HPDE6-E6E7 (cell line): ENCODE results near the gene FFAR1.

Experiments used
- DNase-seq: peaks from one replicate; pipeline ENCODE4 v3.0.0; 2011; ENCODE audit warnings: missing footprints; ENCODE audit errors: extremely low spot score

FFAR1 gene

DNA sequence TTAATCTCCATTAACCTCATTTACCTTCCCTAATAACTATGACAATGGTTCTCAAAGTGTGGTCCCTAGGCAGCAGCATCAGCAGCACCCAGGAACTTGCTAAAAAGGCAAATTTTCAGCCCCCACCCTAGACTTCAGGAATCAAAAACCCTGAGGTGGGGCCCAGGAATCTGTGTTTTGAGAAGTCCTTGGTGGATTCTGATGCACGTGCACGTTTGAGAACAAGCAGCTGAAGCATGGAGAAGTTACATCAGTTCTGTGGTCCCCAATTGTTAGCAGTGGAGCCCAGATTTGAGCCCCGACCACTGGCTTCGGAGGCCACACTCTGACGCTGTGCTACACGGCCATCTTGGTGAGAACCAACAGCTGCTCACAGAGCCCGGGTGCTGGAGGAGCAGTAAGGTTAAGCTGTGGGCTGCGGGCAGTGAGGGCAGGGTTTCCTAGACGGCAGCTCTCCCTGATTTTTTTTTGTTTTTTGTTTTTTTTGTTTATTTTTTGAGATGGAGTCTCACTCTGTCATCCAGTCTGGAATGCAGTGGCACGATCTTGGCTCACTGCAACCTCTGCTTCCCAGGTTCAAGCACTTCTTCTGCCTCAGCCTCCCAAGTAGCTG, 32.7 kb upstream of the FFAR1 start:
- DNase-seq = no peak

DNA sequence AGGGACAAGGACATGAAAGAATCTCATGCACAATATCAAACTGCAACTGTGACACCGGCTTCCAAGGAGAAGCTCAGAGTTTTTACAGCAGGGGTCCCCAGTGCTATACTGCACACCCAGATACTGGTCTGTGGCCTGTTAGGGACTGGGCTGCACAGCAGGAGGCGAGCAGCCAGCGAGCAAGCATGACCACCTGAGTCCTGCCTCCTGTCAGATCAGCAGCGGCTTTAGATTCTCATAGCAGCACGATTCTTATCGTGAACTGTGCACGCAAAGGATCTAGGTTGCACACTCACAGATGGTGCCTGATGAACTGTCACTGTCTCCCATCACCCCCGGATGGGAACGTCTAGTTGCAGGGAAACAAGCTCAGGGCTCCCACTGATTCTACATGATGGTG, 31.8 kb upstream of the FFAR1 start:
- no peak for DNase-seq

DNA sequence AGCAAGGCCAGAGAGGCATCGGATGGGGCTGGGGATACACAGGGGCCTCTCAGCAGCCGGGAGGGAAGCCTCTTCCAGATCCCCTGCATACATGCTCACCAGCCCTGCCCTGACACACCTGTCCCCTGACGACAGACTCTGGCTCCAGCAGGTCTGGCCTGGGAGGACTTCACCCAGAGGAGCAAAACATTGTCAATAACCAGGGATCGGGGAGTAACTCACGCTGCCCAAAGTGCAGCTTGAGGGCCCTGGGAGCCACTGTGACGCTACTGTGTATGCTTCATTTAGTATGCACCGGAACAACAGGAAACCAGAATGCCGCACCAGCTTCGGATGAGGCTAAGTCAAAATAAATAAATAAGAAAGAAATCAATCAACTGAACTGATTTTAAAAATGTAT, 31.1 kb upstream of the FFAR1 start:
- no peak for DNase-seq

DNA sequence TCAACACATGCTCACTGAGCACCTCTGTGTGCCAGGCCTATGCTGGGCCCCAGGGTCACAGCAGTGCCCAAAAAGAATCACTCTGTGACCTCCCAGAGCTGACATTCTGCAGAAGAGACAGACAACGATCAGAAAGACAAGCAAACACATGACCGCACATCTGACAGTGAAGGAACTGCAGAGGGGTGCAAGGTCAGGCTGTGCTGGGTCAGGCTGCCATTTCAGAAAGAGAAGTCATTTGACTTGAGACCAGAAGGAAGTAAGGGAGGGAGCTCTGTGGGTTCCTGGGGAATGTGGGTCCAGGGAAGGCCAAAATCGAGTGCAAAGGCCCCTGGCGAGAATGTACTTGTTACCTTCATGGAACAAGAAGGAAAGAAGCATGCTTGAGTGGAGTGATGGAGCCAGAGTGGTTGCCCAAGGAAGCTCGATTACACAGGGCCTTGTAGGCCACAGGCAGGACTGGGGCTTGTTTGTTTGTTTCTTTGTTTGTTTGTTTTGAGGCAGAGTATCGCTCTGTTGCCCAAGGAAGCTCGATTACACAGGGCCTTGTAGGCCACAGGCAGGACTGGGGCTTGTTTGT, 30.1 kb upstream of the FFAR1 start:
- DNase-seq = no peak

DNA sequence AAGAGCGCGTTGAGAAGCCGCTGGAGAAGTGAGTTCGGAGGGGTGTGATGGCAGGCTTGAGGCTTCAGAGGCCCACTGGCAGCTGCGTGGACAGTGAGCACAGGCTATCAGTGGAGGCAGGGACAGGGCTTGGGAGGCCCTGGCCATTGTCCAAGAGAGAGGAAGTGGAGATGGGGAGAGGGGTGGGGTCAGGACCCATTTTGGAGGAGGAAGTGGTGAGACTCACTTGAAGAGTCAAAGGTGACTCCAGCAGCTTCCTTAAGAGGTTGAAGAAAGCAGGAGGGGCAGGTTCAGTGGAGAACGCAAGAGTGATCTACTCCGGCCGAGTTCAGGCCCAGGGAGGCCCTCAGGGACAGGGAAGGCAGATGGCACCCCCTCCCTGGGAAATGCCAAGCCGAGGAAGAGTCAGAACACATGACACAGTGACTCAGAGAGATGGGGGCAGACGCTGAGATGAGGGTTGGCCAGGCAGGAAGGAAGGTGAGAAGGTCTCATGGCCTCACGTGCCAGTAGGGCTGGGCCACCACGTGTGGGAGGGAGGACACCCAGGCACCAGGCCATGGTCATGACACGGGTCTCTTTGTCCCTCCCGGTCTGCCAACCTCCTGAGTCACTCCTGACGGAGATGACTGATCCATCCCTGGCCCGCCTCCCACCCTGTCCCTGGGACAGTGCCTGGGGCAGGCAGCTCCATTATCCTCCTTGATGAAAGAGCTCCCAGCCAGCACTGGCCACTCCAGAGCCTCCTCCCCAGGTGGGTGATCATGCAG, 28.8 kb upstream of the FFAR1 start:
- peak; percentile 88 for DNase-seq

DNA sequence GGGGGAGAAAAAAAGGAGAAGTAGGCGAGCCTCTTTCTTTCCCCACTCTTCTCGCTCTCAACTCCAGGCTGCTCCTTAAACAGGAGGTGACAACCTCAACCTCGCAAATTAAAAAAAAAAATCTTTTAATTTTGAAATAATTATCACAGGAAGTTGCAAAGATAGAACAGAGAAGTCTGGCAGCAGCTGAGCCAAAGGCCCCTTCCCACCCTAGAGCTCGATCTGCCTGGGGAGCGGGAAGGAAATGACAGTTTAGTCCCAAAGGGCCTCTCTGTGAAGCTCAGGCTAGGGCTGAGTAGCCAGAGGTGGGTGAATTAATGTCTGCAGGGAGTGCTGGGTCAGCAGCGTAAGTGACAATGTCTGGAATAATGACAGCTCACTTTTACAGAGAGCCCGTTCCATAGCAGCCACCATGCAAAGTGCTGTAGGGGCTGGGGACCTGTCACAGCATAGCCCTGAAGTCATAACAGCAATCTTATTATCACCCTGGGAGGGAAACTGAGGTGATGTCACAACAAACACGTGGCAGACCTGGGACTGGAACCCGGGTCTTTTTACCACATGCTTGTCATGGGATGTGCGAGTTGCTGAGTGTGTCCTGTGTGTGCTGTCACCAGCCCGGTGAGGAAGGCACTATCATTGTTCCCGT, 27.5 kb upstream of the FFAR1 start:
- DNase-seq = no peak

DNA sequence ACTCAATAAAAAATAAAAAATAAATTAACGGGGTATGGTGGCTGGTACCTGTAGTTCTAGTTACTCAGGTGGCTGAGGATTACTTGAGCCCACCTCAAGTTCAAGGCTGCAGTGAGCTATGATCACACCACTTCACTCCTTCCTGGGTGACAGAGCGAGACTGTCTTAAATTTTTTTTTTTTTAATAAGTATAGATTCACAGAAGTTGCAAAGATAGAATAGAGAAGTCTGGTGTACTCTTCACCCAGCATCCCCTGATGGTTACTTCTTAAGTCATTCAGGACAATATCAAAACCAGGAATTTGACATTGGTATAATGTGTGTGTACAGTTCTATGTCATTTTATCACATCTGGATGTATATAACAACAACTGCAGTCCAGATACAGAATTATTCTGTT, 26.4 kb upstream of the FFAR1 start:
- DNase-seq = no peak

DNA sequence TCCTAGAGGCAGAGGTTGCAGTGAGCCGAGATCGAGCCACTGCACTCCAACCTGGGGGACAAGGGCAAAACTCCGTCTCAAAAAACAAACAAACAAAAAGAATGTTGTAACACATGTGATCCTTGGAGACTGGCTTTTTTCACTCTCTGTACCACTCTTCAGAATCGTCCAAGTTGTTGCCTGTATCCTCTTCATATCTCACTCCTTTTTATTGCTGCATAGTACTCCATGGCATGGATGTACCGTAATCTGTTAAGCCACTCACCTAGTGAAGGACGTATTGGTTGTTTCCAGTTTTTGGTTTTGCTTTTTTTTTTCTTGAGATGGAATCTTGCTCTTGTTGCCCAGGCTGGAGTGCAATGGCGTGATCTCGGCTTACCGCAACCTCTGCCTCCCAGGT, 25.7 kb upstream of the FFAR1 start:
- no peak for DNase-seq

DNA sequence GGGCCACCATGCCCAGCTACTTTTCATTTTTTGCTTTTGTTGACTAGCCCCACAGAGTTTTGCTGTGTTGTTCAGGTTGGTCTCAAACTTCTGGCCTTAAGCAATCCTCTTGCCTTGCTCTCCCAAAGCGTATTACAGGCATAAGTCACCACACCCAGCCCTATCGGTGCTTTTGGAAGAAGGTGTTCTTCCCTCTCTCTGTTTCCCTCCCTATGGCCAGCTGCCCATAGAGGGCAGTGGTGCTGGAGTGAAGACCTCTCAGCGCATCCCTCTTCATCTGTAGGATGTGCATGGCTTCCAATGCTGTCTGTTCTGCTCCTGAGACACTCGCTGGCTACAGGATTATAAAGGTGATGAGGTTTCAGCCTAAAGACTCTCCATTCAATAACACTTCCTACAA, 20.1 kb upstream of the FFAR1 start:
- DNase-seq = no peak

DNA sequence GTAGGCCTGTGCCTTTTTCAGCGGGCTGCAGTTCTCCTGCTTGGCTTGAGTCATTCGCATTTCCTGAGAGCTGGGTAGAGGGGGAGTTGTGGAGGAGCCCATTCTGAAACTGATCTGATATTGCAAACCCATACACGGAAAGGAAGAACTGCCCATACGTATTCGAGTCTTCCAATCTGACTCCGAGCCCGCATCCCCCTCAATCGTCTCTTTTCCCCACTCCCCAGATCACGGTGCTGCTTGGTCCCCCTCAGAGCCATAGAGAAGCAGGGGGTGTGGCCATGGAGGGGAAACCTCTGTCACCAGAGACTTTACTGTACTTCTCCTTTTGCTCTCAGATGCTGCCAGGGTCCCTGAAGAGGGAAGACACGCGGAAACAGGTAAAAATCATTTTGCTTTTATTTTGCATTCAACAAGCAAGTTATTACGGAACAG, 18.8 kb upstream of the FFAR1 start, which contains the start of gene CD22:
CD22 (plus strand) TSS at position 337 of the 435 bp plus-strand sequence. CDS start 2,854 bp downstream, outside the sequence.
- no peak for DNase-seq

DNA sequence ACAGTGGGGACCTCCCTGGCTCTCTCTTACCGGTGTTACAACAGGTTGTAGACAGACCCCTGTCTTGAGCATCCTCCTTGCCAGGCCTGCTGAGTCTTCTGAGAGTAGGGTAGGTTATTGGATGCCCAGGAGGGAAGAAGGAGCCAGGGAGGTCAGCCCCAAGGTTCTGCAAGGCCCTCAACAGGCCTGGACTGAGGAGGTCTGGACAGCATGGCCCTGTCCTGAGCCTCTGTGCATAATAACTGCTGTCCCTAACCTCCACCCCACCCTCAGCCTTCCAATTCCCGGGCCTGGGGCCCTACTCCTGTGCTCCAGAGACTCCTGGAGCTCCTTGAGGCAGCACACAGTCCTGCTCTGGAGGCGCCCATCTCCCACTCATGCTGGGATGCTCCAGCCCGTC, 18.4 kb upstream of the FFAR1 start:
- no peak for DNase-seq

DNA sequence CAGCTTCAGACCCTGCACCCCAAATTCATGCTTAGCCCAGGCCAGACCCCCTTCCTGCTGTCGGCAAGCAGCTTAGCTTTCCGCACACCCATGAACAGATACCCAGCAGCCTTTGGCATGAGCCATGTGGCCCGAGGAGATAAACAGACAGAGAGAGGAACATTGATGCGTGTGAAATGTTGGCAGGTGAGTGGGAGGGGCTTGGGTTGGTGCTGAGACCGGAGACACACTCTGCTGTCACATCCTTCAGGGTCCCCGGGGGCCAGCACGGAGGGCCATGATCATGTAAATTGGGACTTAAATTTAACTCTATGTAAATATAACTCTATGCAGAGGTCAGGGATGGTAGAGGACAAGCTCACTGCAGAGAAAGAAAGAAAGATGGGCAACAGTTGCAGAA, 17.2 kb upstream of the FFAR1 start:
- no peak for DNase-seq

DNA sequence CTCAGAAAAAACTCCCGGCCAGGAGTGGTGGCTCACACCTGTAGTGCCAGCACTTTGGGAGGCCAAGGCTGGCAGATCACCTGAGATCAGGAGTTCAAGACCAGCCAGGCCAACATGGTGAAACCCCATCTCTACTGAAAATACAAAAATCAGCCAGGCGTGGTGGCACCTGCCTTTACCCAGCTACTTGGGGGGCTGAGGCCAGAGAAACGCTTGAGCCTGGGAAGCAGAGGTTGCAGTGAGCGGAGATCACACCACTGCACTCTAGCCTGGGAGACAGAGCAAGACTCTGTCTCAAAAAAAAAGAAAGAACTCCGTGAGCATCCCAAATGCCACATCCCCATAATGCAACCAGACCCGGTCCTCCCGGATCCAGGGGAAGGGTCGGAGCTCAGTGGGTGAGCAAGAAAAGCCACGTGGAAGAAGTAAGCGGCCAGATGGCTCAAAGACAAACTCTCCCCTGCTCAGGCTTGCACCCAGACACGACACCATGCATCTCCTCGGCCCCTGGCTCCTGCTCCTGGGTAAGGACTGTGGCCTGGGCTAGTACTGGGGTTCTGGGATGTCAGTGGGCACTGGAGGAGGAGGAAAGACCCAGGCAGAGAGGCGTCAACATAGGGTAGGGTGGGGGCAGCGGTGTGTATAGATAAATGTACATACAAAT, 16.0 kb upstream of the FFAR1 start:
- no peak for DNase-seq

DNA sequence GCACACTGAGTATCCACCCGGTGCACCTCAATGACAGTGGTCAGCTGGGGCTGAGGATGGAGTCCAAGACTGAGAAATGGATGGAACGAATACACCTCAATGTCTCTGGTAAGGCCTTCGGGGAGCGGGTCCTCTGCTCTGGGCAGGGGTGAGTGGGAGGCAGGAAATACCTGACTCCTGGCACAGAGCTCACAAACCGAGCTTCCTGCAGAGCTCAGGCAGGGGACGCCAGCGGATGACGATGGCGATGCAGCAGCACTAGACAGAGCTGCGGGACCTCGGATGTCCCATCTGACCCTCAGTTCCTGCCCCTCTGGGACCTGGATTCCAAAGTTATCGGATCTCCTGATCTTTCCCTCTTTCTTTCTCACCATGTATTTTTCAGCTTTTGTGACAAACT, 14.9 kb upstream of the FFAR1 start:
- no peak for DNase-seq

DNA sequence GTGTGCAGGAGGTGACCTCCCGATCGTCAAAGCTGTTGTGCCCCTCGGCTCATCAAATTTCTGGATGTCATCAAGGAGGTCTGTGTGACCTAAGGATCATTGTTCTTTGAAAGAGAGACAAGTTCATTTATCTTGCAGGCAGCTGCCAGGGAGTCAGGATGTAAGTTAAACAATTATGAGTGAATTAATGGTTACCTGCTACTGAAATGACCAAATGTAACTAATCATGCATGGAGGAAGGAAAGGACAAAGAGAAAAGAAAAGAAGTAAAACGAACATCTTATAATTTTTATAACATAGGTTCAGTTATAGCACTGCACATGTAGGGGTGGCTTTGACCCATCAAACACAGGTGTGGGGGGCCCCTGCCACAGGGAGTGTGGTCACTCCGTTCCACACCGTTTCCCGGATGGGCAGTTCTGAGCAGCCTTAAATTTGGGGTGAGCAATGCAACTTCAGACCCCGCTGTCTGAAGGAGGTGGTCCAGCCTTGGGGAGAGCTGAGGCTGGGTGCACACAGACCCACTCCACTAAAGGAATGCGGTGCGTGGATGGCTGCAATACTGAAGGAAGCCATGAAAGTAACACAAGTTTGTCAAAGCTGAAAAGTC, 13.5 kb upstream of the FFAR1 start:
- no peak for DNase-seq

DNA sequence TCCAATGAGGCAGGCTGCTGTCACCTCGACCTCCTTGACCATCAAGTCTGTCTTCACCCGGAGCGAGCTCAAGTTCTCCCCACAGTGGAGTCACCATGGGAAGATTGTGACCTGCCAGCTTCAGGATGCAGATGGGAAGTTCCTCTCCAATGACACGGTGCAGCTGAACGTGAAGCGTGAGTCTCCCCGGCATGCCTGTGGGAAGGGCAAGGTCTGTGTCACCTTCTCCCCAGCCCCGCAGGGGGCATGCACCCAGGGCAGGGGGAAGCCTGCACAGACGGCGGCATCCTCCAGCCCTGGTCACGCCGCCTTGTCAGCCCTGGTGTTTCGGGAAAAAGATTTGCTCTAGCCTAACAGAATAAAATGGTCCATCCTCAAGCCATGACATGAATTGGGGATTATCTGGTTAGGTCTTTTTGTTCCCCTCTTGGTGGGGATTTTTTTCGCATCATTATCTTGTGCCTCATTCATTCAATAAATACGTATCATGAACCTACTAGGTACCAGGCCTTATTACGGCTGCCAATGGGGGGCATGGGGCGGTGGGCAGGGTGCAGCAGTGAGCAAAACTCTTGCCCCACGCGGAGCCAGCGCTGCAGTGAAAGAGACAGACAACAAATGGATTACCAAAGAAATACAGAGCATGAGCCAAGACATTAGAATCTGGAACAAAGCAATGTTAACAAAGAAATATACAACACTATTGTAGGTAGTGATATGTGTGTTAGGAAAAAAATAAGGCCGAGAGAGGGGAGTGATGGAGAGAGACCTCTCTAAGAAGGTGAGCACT, 11.3 kb upstream of the FFAR1 start:
- no peak for DNase-seq

DNA sequence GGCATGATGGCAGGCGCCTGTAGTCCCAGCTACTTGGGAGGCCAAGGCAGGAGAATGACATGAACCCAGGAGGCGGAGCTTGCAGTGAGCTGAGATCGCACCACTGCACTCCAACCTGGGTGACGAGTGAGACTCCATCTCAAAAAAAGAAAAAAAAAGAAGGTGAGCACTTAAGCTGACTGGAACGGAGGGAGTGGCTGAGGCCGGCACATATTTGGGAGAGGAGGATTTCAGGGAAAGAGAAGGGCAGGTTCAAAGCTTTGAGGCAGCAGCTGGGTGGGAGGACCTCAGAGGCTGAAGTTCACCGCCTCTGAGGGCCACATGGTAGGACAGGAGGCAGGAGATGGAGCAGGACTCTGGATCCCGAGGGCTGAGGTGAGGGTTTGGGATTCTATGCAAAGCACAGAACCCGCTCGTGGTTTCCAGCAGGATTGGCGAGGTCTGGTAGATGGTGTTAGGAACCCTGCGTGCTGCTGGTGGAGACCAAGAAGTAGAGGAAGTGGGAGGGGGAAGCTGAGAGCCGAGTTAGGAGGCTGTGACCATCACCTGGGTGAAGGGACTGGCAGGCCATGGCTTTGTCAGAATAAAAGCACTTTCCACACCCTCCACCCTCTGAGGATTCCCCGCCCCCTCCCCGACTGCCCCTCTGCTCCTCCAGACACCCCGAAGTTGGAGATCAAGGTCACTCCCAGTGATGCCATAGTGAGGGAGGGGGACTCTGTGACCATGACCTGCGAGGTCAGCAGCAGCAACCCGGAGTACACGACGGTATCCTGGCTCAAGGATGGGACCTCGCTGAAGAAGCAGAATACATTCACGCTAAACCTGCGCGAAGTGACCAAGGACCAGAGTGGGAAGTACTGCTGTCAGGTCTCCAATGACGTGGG, 10.4 kb upstream of the FFAR1 start:
- no peak for DNase-seq

DNA sequence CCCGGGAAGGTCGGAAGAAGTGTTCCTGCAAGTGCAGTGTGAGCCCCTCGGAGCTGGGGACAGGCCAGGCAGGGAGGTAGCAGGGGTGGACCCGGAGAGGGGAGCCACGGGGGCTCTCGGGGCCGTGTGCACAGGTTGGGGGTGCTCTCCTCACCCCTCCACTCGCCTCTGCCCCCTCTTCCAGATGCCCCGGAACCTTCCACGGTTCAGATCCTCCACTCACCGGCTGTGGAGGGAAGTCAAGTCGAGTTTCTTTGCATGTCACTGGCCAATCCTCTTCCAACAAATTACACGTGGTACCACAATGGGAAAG, 9.8 kb upstream of the FFAR1 start:
- DNase-seq = no peak

DNA sequence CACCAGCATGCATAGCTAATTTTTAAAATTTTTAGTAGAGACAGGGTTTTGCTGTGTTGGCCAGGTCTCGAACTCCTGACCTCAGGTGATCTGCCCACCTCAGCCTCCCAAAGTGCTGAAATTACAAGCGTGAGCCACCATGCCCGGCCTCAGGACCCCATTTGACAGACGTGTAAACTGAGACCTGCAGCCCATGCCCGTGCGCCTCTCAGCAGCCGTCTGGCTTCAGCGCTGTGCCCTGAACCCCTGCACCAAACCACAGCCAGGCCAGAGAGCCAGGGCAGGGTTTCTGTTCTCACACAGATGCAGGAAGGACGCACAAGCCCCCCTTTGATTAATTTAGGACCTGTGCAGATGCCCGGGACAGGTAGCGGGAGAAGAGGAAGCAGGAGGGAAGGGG, 7.3 kb upstream of the FFAR1 start:
- no peak for DNase-seq

DNA sequence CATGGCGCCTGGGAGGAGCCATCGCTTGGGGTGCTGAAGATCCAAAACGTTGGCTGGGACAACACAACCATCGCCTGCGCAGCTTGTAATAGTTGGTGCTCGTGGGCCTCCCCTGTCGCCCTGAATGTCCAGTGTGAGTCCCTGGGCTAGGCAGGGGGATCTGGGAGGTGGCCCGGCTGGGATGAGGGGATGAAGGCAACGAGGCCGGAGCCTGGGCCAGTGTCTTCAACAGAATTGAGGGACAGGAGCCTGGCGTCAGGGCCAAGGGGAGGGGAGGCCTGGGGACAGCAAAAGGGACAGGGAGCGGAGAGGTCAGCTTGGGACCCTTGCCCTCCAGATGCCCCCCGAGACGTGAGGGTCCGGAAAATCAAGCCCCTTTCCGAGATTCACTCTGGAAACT, 6.7 kb upstream of the FFAR1 start:
- DNase-seq = no peak
